GM19468 (cell line): ENCODE data around the gene TMEM60.
"Not testable (repeated sequence)": the region's sequence is repeated elsewhere in the genome, so short reads cannot be mapped to it uniquely, and the experiment has no call there.

Experiments
- ATAC-seq: cut with Tn5 transposase; IDR thresholded peaks from one replicate; pipeline ENCODE4 v1.9.1; 2021; ENCODE audit warnings: mild to moderate bottlenecking, moderate library complexity, moderate number of reproducible peaks; ENCODE audit not compliant: unreplicated experiment; ENCODE audit errors: extremely low read depth

TMEM60 gene

DNA sequence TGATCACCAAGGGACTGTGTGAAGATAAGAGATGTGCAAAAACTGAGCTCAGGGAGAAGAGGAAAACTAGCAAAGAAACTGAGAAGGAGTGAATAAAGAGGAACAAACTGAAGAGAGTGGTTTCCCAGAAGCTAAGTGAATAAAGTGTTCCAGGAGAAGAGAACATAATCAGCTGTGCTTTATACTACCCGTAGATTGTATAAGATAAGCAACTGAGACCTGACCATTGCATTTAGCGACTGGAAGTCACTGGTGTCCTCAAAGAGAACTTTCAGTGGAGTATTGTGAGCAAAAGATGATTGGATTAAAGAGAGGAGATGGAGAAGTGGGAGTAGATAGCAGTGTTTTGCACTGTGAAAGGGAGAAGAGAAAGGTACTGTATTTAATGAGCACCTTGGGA lies 14.9 kb upstream of the TMEM60 start:
- no peak for ATAC-seq

- no peak for ATAC-seq
Measured at GRCh38 chr7:77812290-77812685, 14.1 kb upstream of the TMEM60 start.

DNA sequence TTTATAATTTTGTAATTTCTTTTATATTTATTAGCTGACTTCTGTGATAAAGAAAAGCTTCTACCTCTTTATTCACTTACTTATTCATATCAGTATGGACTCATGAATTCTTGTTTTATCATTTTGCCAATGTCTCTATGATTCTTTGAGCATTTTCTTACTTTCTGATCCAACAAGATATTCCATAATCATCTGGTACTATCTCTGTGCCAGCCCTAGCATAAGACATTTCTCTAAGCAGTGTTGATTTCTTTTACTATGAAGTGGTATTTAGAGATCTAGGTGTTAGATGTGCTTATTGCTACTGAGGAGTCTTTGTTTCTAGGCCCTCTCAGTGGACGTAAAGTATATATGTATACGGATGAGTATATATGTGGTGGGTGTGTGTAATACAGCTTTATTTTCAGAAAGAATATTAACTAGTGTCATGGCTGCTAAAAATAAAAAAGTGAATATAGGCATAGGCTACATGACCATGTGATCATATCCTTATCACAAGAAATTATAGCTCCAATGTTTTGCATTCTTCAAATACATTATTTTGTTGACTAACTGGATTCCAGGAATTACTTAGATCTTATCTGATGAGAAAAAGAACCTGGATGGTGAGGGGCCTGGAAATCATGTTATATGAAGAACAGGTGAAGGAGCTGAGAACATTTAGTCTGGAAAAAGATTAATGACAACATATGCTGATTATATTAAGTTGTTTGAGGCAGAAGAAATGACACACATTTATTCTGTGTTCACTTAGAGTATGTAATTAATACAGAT lies 13.5 kb upstream of the TMEM60 start:
- ATAC-seq: no peak

DNA sequence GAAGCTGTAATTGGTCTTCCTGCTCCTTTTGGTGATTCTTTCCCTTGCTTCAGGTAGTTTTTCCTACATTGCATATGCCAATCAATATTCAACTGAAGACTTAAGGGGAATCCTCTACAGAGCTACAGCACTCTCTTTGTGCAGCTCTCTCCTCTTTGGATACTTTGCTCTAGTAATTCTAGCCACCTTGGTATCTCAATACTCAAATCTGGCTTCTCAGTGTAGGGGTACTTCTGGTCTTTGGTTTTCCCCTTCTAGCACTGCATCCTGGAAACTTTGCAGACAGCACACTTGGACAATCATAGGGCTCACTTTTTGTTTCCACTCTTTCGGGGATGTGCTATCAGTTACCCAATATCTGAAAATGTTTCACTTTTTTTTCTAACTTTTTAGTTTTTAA lies 10.3 kb upstream of the TMEM60 start:
- no peak for ATAC-seq

DNA sequence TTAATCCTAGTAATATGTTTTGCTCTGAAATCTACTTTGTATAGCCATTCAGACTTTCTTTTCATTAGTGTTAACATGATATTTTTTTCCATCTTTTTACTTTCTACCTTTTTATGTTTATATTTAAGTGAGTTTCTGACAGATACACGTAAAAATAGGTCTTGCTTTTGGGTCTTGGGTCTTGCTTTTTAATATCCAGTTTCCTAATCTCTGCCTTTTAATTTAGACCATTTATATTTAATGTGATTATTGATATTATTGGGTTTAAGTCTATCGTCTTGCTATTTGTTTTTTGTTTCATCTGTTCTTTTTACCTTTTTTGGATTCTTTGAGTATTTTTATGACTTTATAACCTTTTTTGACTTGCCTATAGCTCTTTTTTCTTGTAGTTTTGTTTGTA lies 8.2 kb upstream of the TMEM60 start:
- ATAC-seq: no peak

DNA sequence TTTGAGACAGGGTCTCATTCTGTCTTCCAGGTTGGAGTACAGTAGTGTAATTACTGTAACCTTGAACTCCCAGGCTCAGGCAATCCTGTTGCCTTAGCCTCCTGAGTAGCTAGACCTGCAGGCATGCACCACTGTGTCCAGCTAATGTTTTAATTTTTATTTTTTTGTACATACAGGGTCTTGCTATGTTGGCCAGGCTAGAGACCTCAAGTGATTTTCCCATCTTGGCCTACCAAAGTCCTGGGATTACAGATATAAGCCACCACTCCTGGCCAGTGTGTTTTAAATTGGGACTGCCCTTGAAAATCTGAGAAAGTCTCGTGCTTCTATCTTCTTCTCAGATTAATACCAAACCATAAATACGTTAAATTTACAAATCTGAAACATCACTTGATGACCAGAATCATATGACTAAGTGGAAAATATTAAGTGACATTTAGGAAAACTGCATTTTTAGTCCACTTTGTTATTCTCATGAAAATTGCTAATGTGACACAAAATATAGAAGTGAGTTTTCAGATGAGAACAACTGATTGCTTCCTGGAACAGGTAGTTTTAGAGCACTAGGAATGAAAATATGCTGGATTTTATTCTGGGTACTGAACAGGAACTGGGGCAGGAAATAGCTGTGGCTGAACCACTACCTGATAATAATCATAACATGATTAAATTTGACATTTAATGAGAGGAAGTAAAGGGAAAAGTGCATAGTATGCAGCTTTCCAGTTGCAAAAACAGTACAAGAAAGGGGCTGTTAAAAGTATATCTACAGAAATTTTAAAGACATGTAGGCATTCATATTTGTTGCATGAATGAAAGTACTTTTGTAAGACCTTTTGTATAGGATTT lies 4.5 kb upstream of the TMEM60 start:
- no peak for ATAC-seq

DNA sequence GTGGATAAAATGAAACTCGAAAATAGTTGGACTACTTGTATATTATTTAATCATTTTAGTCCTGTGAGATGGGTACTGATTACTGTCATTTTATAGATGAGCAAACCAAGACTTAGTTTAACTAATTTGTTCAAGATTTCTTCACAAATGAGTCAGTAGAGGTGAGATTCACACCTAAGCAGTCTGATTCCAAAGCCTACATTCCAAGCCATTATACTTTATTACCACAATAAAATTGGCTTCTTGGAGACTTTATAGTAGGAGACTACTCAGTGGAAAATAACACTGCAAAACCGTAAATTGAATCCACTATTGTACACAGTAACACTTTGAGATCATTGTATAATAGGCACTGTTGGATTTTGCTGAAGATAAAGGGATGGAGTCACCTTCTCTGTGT lies 2.5 kb upstream of the TMEM60 start:
- ATAC-seq: no peak

- ATAC-seq: no peak
Measured at GRCh38 chr7:77800158-77800557, 1.9 kb upstream of the TMEM60 start.

DNA sequence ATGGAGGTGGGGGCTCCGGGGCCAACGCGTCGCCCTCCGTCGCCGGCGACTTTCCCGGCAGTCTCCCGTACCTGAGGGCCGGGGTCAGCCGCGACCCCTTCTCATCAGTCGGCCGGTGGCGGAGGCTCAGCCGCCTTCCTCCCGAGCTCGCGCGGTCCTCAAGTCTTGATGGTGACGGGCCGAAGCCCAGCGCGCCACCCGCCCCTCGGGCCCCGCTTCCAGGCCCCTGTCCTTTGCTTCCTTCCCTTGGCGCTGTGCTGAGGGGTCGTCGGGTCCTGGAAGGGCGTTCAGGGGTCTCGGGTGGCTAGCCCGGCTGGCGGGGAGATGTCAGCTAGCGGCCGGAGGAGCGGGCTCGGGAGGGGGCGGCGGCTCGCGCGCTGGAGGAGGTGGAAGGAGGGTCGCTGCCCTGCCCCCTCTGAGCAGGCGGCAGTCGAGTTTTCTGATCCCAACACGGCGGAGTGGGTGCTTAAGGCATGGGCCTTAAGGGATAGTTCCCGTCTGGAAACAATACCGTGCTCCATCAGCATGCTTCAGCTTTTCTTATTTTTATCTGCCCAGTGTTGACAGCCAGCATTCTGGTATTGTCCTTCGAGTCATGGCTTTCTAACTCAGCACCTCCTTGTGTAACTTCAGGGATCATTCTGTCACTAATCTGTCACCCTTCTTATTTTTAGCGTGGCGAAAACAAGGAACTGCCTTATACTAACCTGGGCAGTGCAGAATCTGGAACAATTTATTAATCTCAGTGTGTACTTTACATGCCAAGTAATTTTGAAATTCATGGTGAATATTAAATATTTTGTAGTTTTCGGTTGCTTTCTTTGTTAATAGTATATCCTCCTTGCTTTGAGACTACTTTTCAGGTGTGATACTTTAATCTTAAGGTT lies 1.1 kb upstream of the TMEM60 start:
- ATAC-seq: no peak

DNA sequence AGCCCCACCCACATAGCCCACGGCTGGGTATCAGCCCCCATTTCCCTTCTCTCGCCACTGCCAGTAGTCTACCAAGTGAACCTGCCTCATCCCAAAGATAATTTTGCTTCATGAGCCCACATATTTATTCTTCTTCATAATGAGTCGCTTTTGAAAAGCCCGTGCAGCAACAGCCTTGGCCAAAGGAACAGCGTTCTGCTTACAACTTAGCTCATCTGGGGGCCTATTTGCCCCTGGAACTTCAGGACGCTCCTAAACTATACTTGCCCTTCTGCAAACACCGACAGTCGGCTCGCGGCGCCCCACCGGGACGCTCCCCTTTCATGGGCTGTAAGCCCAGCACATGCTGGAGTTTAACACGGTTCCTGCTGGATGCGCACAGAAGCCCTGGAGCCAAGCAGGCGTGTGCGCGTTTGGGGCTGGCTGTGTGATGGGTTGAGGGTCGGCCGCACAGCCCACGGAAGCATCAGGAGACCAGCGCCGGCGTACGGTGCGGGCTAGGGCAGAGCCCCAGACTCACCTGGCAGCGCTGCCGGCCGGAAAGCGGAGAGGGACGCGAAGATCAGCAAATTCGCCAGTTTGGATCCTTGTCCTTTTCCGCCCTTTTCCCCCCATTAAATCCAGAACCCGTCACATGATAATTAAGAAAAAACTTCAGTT lies 370 bp downstream of the TMEM60 start:
- ATAC-seq: peak; percentile 1

GRCh38 chr7:77796960-77797359 lies 1.3 kb downstream of the TMEM60 start:
- no peak for ATAC-seq

- ATAC-seq: no peak
Measured at GRCh38 chr7:77796109-77796508, 2.1 kb downstream of the TMEM60 start.

GRCh38 chr7:77794000-77794399 lies 4.2 kb downstream of the TMEM60 start:
- ATAC-seq: no peak

DNA sequence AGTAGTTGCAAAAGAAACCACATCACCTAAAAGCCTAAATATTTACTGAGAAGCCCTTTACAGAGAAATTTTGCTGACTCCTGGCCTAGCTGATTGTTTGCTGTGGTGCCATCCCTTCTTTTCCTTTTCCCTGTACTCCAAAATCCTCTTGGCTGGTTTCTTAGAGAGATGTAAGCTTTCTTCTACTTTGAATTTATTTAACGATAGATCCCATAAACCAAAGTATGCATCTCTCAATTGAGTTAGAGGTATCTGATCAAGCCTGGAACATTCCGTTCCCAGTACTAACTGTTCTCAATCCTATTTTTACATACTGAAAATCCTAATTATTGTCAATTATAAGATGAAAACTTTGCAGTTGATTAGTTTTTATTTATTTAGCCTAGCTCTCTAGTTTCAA lies 6.3 kb downstream of the TMEM60 start:
- ATAC-seq: no peak

DNA sequence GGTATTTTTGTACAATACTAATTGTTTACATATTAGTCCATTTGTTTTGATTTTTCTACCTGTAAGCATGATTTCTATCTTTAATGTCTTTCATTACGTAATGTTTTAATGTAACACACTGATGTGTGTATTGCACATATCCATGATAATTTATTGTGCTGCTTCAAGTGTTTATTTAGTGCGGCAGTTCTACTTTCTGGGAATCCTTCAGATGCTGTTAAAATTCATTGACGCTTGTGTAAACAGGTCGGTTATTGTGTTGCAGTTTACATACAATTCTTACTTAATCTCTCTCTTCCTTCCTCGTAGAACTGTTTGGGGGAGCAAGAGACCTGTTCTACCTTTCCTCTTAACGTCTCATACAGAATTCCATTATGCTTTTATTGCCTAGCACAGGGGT lies 6.9 kb downstream of the TMEM60 start:
- no peak for ATAC-seq

DNA sequence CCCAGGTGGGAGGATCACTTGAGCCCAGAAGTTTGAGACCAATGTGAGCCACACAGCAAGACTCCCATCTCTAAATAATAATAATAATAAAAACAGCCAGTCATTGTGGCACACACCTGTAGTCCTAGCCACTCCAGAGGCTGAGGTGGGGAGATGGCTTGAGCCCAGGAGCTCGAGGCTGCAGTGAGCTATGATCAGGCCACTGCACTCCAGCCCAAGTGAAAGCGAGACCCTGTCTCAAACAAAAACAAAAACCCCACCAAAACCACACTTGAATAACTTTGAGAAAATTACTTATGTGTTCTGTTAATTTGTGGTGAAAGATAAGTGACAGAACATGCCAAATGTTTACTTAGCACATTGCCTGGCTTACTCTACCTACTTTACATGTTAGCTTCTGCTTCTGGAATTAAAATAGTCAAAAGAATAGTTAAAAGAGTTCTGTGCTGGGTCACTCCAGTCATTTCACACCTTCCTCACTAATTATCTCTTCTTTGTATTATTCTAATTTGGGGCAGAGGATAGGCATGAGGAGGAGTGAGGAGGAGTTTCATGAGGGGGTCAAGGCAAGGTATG lies 9.8 kb downstream of the TMEM60 start:
- no peak for ATAC-seq

- ATAC-seq: no peak
Measured at GRCh38 chr7:77786741-77787140, 11.5 kb downstream of the TMEM60 start.

GRCh38 chr7:77786018-77786417 lies 12.2 kb downstream of the TMEM60 start:
- no peak for ATAC-seq

DNA sequence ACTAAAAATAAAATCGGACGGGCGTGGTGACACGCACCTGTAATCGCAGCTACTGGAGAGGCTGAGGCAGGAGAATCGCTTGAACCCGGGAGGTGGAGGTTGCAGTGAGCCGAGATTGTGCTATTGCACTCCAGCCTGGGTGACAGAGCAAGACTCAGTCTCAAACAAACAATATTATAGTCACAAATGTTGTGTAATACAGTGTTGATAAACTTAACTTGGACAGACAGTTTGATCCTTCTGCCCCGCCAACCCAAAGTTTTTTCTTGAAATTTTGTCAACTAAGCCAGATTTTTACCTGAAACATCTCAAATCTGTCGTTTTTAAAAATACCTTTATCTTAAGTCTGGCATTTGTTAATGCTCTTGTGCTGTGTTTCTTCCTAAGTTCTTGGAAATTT lies 13.8 kb downstream of the TMEM60 start:
- ATAC-seq: not testable (repeated sequence)

DNA sequence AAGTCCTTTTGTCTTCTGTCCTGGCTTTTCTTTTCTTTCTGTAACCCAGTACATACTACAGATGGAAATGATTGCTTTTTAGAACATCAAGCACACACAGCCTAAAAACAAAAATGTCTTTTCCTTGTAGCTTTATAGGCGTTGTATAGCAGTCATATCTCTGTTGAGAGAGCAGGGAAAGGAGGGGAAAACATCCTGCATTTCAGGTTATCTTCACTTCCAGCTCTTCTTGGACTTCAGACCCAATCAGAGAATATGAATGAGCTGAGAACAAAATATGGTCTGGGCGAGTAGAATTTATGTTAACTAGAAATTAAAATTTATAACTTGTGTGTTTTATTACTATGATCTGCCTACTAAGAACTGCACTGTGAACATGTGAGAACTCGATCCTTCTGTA lies 14.7 kb downstream of the TMEM60 start:
- ATAC-seq: no peak
